HG03064 (cell line): ENCODE measurements around the gene TATDN2.

Experiments used
- ATAC-seq: cut with Tn5 transposase; IDR thresholded peaks from one replicate; pipeline ENCODE4 v1.9.1; 2021; ENCODE audit warnings: low read depth; ENCODE audit not compliant: unreplicated experiment

TATDN2 gene

DNA sequence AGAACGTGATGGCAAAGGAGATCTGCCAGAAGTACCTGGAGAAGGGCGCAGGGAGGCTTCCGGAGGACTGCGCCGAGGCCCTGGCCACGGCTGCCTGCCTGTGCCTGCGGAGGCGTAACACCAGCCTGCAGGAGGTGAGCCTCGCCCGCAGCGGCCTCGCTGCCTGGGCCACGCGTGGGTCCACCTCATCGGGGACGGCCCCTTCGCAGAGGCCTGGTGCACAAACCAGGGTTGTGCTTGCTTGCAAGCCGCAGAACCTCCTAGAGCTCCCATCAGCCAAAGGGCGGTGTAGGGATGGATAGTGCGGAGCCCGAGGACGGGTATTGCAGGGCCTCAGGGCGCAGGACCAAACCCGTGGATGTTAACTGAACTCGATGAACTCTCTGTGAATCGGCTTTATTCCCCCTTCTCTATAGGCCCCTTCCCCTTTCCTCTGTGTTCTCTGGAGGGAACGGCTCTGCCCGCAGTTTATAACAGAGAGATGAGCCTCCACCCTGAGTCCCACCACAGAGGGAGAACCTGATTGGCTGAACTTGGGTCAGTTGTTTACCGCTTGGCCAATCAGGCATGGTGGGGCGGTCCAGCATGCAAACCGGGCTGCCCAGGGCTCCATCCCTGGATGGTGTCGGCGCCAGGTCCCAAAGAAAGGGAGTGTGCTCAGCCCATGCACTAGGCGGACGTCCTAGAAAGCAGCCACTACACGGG is 13.6 kb upstream of the TATDN2 start:
- ATAC-seq = no peak

DNA sequence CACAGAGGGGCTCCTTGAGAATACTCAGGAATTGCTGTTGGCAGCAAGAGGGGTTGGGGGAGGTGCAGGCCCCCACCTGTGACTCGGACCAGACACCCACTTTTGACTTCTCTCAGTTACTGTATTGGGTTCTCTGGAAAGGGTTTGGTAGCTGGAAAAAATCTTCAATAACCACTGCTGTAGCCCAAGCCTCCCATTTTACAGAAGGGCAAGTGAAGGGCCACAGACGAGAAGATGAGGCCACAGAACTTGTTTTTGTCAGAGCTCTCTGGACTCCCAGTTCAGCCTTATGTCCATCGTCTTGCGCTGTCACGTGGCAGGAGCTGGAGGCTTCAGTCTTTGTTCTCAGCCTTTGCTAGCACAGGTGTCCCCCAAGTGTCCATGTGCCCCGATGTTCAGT is 12.7 kb upstream of the TATDN2 start:
- no peak for ATAC-seq

DNA sequence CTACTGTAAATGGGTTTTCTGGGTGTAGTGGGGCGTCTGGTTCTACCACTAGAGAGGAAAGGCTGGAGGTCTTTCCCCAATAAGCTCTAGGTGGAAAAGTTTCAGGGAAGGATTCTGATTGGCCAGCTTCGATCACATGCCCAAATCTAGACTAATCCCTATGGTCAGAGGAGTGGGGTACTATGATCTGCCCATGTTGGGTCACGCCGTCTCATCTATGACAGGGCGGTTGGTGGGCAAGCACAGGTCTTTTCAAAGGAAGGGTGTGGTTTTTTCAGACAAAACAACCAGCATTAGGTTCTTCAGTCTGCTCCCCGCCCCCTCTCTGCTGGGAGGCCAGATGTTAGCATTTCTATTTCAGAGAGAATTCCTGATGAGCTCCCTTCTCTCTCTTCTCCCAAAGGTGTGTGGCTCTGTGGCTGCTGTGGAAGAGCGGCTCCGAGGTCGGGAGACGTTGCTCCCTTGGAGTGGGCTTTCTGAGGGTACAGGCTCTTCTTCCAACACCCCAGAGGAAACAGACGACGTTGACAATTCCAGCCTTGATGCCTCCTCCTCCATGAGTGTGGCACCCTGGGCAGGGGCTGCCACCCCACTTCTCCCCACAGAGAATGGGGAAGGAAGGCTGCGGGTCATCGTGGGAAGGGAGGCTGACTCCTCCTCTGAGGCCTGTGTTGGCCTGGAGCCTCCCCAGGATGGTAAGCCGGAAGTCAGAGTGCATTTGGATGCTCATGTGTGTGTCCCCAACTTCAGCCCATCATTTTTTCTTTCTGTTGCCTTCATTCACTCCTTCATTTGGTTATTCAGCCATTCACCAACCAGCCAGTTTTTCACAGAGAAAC is 9.7 kb upstream of the TATDN2 start:
- no peak for ATAC-seq

DNA sequence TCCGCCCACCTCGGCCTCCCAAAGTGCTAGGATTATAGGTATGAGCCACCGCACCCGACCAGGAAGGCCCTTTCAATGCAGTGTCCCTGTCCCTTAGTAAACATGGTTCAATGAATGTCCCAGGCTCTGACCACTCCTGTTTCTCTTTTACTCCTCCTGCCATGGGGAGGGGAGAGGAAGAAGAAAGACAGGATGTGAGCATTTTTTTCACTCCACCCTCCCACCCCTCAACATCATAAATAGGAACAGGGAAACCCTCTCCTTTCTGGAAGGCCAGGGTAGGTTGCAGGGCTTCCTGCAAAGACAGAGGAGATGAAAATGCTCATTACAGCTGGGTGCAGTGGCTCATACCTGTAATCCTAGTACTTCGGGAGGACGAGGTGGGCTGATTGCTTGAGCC is 7.5 kb upstream of the TATDN2 start:
- no peak for ATAC-seq

DNA sequence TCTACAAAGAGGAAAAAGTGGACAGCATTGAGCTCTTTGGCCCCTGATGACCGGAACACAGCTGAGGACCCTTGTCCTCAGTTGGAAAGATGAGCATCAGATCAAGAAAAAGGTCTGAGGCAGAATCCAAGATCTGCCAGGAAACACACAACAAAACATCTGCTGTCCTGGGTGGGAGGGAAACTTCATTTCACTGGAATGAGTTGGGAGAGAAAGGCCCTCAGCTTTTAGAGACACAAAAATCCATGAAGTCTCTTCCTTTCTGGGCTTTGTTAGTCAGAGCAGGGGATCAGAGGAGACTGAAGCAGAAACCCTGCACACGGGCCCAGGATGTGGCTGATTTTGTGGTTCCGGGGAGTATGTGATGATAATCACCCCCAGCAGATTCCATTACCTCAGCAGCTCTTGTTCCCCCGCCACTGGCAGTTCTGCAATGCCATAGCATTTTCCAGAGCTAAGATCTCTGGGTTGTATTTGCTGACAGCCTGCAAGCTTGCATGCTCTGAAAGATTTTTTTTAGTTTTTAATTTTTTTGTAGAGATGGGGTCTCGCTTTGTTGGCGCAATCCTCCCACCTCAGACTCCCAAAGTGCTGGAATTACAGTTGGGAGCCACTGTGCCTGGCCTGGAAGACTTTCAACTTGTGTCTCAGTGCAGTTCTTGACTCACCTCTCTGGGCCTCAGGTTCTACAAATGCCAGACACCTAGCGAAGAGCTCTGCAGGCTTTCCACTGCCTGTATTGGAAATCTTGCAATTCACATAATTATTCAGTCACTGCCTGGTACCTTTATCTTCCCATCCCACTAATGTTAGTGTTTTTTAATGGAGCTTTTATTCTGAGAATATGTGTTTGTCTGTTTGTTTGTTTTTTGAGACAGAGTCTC is 5.8 kb upstream of the TATDN2 start:
- no peak for ATAC-seq

DNA sequence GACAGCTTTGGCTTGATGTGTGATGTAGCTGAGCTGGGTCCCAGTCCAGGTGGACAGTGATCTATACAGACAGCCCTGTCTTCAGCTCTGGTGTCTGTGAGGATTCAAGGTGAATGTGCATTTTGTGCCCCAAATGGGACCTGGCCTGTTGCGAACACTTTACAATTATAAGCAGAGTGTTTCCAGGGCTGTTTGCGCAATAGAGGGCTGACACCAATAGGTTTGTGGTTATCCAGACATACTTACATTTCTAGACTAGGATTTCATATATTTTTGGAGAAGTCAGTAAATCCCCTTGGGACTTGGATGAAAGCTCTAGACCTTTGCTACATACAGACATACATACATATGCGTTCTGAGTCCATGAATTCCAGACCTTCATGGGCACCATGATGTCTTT is 4.2 kb upstream of the TATDN2 start:
- ATAC-seq = no peak

DNA sequence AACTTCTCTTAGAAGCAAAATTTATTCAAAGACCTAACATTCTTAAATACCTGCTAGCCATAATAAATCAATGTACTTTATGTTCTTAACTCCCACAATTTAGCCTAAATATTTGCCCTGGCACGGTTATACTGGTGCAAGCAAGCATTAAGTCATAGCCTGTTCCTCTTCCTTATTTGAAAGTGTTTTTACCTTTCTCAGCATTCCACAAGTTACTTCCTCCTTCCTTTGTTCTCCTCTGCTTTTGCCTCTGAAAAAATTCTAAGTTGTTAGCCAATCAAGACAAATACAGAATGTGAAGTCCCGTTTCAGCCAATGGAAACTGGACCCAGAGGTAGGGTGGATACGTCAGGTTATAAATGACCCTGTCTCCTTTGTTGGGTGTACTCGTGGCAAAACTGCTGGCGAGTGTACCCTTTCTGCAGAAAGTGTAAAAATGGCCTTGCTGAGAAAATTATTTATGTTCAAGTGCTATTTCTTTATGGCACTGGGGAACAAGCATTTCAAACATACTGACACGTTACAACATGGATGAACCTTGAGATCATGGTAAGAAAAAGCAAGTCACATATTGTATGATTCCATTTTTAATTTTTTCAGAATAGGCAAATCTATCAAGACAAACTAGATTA is 3.1 kb upstream of the TATDN2 start:
- no peak for ATAC-seq

DNA sequence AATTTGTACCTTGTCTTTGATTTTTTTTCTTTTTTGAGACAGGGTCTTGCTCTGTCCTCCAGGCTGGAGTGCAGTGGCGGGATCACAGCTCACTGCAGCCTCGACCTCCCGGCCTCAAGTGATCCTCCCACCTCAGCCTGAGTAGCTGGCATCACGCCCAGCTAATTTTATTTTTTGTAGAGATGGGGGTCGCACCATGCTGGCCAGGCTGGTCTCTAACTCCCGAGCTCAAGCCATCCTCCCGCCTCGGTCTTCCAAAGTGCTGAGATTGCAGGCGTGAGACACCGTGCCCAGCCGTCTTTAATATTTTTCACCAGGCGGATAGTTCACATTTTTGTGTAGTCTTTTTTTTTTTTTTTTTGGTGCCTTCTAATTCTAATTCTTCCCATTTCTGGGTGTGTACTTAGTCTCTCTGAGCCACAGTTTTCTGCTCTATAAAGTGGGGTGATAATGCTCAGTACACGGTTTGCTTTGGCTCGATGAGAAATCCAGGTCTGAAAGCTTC is 528 bp upstream of the TATDN2 start:
- no peak for ATAC-seq

DNA sequence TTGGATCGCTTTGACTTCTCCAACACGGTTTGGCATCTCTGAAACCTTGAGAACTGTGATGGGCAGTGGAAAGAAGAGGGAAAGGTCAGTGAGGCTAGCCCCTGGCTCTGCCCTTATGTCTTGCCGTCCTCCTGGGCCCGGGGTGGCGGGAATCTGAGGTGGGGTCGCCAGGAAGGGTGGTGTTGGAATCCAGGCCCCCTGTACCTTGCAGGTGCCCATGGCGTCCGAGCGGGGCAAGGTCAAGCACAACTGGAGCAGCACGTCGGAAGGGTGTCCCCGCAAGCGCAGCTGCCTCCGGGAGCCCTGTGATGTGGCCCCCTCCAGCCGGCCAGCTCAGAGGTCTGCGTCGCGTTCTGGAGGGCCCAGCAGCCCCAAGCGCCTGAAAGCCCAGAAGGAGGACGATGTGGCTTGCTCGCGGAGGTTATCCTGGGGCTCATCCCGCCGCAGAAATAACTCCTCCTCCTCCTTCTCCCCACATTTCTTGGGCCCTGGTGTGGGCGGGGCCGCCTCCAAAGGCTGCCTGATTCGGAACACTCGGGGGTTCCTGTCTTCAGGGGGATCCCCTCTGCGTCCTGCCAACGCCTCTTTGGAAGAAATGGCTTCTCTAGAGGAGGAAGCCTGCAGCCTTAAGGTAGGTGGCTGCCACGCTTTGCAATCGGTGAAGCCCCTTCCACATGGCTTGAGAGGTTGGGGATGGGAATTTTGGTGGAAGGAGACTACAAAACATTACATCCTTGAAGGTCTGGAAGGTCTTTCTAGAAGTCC is 907 bp downstream of the TATDN2 start:
- no peak for ATAC-seq

DNA sequence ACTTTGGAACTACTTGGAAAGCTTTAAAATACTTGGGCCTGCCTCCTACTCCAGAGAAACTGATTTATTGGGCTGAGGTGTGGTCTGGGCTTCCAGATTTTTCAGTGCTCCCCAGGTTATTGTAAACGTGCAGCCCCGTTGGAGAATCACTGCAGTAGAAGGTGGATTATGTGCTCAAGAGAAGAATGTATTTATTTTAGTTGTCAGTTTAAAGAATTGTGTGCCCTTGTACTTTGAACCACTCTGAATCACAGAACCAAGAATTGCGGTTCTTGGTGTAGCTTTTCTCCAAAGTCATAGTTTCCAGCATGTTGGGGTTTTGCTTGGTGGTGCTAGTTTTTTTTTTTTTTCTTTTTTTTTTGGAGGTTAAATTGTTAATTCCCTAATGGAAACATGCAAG is 1.6 kb downstream of the TATDN2 start:
- no peak for ATAC-seq

DNA sequence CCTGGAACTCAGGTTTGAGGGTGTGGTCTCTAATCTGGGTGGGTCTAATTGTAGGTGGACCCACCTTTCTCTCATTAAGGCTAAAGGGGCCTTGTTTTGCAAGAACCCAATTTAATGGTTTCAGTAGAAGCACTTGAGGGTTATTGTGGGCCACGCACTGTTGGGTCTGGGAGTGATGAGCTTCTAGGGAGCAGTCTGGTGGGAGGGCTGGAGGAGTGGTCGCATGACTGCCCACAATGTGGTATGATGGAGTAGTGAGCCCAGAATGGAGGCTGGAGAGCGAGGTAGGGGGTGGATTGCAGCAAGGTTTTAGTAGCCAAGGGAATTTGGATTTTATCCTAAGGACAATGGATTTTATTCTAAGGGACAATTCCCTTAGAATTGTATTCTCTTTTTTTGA is 2.7 kb downstream of the TATDN2 start:
- no peak for ATAC-seq

DNA sequence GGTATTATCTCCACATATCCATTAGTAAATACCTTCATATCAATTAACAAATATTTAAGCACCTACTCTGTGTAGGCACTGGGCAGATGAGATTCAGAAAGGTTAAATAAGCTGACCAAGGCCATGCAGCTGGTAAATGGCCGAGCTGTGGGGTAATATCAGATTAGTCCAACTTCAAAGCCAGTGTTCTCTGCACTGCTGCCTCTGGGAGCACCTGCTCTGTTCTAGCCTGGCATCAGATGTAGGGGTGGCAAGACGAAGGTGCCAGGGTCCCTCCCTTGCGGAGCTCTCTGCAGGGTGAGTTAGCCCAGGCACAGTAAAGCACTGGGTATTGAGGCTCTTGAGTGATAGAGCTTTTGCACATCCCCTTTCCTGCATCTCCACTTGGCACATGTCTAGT is 5.5 kb downstream of the TATDN2 start:
- ATAC-seq = no peak

DNA sequence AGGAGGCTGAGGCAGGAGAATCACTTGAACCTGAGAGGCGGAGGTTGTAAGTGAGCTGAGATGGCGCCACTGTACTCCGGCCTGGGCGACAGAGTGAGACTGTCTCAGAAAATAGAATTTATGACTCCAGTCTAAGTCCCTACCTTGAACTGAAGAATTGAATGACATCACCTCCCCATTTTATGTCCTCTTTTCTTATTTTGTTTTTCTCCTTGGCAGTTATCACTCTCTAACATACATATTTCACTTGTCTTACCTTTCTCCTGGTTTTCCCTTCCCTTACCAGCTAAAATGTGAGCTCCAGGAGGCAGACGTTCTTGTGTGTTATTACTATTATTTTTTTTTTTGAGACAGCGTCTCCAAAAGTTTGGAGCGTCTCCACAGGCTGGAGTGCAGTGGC is 7.6 kb downstream of the TATDN2 start:
- ATAC-seq = no peak

DNA sequence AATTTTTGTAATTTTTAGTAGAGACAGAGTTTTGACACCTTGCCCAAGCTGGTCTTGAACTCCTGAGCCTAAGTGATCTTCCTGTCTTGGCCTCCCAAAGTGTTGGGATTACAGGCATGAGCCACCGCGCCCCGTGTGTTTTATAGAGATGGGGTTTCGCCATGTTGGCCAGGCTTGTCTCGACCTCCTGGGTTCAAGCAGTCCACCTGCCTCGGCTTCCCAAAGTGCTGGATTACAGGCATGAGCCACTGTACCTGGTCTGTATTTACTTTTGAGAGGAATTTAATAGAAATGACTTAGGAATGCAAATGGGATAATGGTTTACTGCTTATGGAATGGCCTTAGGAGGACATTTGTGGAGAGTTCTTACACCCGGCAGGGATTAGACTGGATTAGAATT is 10.8 kb downstream of the TATDN2 start:
- ATAC-seq = no peak

DNA sequence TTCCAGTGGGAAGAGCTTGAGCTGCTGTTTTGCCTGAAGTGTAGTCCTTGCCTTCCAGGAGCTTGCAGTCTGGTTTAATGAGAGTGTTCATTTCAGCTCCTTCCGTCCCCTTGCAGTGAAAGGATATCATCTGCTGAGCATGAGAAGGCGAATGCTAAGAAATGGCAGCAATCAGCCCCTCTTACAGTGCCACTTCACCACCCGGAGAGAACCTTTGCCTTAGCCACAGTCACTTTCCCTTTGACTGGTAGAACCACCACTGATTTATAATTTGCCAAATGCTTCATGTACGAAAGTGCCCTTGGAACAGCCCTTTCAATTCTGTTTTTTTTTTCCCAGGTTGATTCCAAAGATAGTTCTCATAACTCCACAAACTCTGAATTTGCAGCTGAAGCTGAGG is 11.5 kb downstream of the TATDN2 start:
- no peak for ATAC-seq

DNA sequence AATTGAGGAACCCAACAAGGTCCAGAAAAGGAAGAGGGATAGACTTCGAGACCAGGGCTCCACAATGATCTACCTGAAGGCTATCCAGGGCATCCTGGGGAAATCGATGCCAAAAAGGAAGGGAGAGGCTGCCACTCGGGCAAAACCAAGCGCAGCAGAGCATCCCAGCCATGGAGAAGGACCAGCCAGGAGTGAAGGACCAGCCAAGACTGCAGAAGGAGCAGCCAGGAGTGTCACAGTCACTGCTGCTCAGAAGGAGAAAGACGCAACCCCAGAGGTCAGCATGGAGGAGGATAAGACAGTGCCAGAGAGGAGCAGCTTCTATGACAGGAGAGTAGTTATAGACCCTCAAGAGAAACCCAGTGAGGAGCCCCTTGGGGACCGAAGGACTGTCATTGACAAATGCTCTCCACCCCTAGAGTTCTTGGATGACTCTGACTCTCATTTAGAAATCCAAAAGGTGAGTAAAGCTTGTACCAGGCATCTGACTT is 12.0 kb downstream of the TATDN2 start:
- no peak for ATAC-seq

DNA sequence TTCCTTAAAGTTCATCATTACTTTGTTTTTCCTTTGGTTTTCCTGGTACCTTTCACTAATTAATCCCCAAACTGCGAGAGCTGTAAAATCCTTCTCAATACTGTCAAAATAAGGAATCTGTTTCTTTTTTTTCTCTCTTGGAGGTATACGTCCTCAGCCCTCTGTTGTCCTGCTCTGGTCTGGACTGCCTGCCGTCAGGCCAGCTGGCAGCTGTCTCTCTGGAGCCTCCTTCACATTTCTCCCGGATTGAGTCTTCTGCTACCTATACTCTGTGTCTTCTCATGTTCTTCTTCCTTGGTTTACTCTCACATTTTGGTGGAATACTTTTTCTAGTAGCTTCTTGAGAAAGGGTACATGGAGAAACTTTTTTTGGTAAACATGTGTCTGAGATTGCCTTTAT is 13.8 kb downstream of the TATDN2 start:
- ATAC-seq = no peak

DNA sequence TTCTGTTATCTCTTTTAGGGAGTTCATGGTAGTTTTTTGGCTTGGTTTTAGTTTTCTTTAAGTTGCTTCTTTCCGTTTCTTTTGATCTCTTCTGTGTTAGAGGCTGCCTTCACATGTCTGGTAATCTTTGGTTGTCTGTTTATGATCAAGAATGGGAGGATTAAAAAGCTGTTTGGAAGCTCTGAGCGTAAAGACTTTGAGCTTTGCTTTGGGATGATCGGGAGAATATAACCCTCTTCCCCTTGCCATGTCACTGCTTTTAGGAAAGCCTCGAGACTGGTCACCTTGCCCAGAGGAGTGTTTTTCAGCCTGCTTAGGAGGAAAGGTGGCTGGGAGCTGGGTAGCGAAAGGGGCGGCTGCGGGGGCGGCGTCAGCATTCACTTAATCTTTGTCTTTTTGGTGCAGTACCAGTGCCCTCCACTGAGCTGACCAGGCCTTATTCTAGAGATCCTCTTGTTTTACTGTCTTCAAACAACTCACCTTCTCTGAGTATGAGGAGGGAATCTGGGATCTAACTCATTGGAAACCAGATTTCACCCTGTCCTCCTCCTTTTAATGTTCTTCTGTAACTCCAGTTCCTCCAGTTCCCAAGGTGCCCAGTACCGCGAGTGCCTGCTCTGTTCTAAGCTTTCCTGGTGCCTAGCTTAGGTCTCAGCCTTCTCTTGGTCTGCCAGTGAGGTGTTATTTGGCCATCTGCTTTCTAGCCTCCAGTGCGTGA is 15.5 kb downstream of the TATDN2 start:
- no peak for ATAC-seq

DNA sequence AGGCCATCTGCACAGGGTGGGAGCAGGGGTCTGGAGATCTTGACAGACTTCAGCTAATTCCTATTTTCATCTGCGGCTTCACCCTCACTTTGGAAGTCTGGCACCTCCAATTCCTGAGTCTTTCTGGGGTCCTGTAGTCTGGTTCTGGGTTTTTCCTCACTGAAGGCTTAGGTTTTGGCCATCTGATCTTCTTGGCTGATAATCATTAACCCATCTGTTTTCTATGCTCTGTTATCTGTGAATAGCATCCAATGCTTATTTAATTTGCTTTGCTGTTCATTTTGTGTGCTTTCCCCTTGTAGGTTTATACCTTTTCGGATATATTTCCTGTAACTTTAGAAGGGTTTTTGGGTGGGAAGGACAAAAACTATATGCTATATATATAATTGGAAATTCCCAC is 17.6 kb downstream of the TATDN2 start:
- ATAC-seq = no peak
